NCI-H69 (cell line): ENCODE results near the gene PXDC1.
"Not testable (repeated sequence)": the region's sequence is repeated elsewhere in the genome, so short reads cannot be mapped to it uniquely, and the experiment has no call there.

Experiments used
- DNase-seq: peaks from one replicate; lab custom pipeline; 2025; lab: John Stamatoyannopoulos, UW

Gene PXDC1

GRCh38 chr6:3762359-3762758 lies 10.8 kb upstream of the PXDC1 start:
- no peak for DNase-seq

- DNase-seq: no peak
Measured at GRCh38 chr6:3761989-3762270, 10.4 kb upstream of the PXDC1 start.

- DNase-seq: no peak
Measured at GRCh38 chr6:3759646-3760232, 8.2 kb upstream of the PXDC1 start.

GRCh38 chr6:3758842-3759144 lies 7.3 kb upstream of the PXDC1 start:
- DNase-seq: no peak

GRCh38 chr6:3757998-3758841 lies 6.7 kb upstream of the PXDC1 start:
- DNase-seq: not testable (repeated sequence)

GRCh38 chr6:3757241-3757641 lies 5.7 kb upstream of the PXDC1 start:
- no peak for DNase-seq

GRCh38 chr6:3756546-3756945 lies 5.0 kb upstream of the PXDC1 start:
- no peak for DNase-seq

- peak; percentile 84 for DNase-seq
Measured at GRCh38 chr6:3755637-3756545, 4.4 kb upstream of the PXDC1 start.

GRCh38 chr6:3754776-3755175 lies 3.3 kb upstream of the PXDC1 start:
- DNase-seq: no peak

- not testable (repeated sequence) for DNase-seq
Measured at GRCh38 chr6:3754032-3754725, 2.7 kb upstream of the PXDC1 start.

GRCh38 chr6:3753228-3753835 lies 1.8 kb upstream of the PXDC1 start:
- no peak for DNase-seq

GRCh38 chr6:3752531-3753227 lies 1.2 kb upstream of the PXDC1 start:
- no peak for DNase-seq

GRCh38 chr6:3751730-3752530 lies 417 bp upstream of the PXDC1 start:
- DNase-seq: peak; percentile 84

- peak; percentile 63 for DNase-seq
Measured at GRCh38 chr6:3750317-3751076, 1.0 kb downstream of the PXDC1 start.

- peak; percentile 53 for DNase-seq
Measured at GRCh38 chr6:3749977-3750316, 1.6 kb downstream of the PXDC1 start.

GRCh38 chr6:3749067-3749841 lies 2.3 kb downstream of the PXDC1 start:
- DNase-seq: peak; percentile 64

GRCh38 chr6:3748208-3749066 lies 3.1 kb downstream of the PXDC1 start:
- DNase-seq: peak; percentile 56

GRCh38 chr6:3747100-3747737 lies 4.3 kb downstream of the PXDC1 start:
- DNase-seq: no peak
